Activated gamma-delta T cell treated with Interleukin-2 at 50 U/mL for 16 hours (primary cell): ENCODE results near the gene FOXN3.

ENCODE experiments used
- DNase-seq: peaks from one replicate; pipeline ENCODE4 v3.0.0-alpha.2; 2020

FOXN3 gene

DNA sequence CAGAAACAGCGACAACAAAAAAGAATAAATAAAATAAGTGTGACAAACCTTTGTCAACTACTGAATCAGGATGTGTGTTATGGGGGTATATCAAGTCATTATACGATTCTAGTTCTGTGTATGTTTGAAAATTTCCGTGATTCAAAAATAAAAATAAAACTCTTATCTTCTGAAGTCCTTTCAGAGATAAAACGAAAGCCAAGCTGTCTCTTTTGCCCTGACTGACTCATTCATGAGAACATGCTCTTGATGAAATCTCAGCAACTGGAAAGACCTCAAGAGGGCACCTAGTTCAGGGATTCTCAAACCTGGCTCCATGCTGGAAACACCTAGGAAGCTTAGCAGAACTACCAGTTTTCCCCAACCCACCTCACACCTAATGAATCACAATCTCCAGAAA is 9.2 kb downstream of the FOXN3 start:
- DNase-seq: no peak

DNA sequence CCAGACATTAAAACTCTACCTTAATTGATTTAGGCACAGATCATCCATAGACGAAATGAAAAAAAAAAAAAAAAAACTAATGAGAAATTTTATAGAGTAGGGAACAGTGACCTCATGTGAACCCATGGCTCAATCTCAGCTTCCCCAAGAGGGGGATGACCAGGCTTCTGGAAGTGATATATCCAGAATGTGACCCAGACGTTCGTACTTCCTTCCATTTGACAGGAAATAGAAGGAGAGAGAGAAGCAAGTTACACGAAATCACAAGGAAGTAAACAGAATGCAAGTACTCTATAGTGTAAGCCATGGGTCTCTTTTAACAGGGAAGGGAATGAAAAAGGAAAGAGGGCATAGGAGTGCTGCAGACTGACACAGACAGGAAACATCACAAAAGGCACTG is 10.1 kb downstream of the FOXN3 start:
- no peak for DNase-seq

DNA sequence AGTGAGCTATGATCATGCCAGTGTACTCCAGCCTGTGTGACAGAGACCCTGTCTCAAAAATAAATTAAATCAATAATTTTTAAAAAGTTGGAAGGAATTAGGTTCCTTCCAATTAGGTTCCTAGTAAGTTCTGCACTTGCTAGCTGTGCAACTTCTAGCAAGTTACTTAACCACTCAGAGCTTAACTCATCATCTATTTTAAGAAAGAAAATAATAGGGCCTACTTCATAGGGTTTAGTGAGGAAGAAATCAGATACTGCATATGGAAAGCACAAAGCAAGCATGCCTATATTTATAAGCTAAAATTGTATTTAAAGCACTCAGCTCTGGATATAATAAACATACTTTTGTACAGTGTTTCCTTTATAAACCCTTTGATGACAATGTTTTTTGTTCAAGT is 10.7 kb downstream of the FOXN3 start:
- no peak for DNase-seq

DNA sequence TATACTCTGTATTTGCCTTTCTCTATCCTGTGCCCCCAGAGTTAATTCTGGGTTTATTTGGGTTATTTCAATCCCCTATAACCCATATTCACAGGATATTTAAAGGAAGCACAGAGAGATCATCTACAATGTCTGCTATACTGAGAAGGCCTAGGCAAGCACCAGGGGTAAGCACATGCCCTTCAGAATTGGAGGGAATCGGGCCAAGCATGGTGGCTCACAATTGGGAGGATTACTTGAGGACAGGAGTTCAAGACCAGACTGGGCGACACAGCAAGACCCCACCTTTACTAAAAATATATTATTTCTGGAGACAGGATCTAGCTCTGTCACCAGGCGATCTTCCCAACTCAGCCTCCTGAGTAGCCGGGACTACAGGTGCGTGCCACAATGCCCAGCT is 11.3 kb downstream of the FOXN3 start:
- no peak for DNase-seq

DNA sequence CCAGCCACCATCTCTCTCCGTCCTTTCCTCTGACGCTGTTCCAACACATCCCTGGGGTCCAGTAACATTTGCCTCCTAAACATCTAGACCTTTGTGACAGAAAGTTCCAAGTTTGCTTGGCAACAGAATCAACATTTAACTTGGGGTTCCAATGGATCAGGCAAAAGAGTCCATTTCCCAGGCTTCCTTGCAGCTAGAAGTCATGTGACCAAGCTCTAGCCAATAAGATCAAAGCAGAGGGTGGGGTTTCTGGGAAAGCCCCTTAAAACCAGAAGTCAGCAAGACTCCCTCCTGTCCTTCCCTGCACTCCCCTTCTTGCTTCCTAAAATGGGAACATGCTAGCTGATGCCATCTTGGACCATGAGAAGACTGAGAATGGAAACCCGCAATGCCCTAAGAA is 14.7 kb downstream of the FOXN3 start:
- no peak for DNase-seq

DNA sequence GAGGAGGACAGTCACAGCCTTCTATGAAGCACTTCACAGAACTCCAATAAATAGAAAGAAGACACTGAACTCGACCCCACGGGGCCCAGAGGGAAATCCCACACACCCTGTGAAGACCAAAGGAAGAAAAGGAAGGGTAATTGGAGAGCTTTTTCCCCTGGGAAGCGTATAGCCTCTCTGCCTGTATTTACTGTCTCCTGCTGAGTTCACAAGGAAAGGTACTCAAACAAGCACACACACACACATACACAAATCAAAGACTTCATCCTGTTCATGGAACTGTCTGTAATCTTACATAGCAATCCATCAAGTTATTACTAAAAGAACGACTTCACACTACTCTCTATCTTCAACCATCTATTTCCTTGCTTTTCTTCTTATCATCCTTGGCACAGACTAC is 15.3 kb downstream of the FOXN3 start:
- no peak for DNase-seq

DNA sequence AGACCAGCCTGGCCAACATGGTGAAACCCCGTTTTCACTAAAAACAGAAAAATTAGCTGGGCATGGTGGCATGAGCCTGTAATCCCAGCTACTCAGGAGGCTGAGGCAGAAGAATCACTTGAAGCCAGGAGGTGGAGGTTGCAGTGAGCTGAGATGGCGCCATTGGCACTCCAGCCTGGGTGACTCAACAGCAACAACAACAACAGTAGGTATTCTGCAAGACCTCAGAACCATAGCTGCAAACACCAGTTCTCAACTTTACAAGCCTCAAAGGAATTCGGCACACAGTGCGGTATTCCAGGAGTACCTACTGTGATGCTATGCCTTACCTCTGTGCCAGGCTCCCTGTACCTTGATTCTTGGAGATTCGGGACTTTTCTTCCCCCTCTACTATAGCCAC is 15.8 kb downstream of the FOXN3 start:
- no peak for DNase-seq

DNA sequence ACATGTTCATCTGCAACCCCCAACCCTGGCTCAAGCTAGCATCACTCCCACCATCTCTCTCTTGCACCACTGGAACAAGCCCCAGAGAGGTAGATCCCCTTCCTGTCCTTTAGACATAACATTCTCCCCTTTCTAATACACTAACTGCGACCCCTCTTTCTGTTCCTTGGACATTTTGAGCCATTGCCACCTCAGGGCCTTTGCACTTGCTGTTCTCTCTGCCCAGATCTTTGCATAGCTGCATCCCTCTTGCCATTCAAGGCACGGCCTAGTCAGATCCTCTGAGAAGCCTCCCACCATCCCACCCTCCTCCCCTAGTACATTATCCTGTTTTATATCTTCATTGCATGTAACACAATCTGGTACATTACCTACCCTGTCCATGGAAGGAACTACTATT is 16.5 kb downstream of the FOXN3 start:
- no peak for DNase-seq

DNA sequence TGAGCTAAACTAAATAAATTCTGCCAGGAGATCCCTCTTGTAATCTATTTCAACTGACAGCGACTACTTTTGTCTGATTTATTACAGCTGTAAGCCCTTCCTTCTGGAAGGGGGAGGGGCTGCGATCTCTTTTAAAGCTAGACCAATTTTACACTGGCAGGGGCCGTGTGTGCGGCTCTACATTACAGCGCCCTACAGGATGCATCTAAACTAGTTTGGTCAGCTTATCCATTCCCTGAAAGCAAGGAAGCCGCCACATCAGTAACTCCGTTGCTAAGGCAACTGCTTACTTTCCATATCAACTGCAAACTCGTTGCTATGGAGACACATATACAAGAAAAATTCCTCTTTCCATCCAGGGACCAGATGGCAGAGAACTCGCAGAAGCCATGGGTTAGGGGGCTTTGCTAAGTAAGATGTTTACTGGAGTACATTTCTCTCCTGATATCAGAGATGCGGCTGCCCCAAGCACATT is 17.4 kb downstream of the FOXN3 start:
- no peak for DNase-seq

DNA sequence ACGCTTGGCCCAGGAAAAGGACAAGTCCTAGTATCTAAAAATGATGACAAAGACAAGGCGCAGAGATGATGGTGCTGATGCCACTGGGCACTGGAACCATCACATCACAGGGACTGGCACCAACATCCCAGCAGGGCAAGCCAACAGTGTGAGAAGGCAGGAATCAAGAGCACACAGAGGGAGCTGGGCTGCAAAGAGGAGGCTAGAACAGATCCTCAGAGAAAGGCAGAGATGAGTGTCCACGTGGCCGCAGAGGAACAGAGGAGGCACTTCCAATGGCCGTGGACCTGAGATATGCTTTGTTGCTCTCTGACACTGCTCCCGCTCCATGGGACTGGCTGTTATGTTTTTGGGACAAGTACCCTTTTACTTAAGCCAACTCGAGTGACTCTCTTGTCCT is 17.9 kb downstream of the FOXN3 start:
- no peak for DNase-seq

DNA sequence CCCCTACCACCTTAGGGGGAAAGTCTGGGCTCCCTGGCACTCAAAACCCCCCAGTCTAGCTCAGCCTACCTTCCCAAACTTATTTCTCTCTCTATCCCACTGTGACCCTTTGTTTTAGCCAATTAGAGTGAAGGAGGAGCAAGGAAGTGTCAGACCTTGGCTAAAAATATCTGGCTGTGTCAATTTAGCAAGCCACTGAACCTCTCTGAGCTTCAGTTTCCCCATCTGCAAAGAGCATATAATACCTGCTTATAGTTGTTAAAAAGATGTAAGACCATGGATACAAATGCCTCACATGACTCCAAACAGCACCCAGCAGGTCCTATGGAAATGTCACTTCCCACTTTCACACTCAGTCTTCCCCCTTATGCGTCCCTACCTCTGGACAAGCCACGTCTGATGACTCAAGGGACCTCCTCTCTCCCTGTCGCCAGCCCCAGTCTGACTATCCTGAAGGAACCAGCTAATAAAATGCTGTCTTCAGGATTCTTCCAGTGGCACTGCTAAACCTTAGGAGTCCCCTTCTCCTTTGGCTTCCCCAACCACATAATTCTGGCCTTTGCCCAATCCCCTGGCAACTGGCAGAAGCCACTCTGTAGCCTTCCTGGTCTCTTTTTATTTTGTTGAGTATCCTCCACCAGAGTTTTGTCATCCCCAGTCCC is 19.3 kb downstream of the FOXN3 start:
- DNase-seq: no peak

DNA sequence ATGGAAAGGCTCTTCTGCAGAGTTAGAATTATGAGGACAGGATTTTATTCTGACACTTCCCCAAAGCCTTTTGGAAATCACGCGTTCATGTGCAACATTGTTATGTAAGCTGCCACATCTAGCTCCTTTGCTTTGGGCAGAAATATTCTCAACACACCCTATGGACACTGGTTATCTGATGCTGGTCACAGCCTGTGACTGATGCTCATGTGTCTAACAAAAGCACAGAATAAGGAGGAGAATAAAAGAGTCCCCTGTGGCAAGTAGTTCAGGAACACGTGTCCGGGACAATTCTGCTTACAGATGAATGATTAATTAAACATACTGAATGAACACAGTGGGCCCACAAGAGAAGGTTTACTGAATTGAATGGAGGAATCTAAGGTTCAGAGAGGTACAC is 22.1 kb downstream of the FOXN3 start:
- no peak for DNase-seq

DNA sequence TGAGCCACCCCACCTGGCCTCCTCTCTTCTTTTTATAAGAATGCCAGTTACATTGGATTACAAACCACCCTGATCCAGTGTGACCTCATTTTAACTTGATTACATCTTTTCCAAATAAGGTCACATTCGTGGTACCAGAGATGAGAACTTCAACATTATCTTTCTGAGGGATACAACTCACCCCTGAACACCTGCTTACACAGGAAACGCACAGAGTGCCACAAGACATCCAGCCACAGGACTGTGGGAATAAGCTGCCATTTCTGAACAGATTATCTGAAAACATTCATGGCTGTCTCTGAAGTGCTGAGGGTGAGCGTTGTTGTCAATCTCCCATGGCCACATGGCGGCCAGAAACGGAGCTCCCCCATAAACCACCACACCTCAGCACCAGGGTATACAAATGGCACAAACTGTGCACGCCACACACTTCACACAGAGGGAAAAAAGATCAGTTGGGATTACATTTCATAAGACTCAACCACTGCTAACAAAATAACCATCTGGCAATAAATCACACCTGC is 23.7 kb downstream of the FOXN3 start:
- no peak for DNase-seq

DNA sequence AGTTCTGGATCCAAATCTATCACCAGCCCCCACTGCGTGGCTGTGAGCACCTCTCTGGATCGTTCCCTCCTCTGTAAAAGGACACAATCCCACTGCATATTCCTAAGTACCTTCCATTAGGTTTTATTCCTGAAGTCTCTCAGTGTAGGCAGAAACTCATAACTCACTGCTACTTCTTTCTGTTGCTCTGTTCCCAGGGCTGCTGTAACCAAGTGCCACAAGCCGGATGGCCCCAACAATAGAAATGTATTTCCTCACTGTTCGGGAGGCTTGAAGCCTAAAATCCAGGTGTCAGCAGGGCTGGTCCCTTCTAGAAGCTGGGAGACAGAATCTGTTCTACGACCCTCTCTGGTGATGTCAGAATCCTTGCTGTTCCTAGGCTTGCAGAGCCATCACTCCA is 24.9 kb downstream of the FOXN3 start:
- no peak for DNase-seq

DNA sequence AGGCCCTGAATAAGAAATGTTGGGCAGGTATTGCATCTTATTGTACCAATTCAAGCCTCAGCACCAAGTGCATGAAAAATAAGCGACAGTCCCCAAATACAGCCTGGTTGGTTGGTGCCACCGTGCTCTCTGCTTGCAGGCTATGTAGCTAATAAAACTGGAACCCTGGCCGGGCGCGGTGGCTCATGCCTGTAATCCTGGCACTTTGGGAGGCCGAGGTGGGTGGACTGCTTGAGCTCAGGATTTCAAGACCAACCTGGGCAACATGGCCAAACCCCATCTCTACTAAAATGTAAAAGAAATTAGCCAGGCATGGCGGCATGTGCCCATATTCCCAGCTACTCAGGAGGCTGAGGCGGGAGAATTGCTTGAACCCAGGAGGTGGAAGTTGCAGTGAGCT is 25.5 kb downstream of the FOXN3 start:
- DNase-seq: no peak

DNA sequence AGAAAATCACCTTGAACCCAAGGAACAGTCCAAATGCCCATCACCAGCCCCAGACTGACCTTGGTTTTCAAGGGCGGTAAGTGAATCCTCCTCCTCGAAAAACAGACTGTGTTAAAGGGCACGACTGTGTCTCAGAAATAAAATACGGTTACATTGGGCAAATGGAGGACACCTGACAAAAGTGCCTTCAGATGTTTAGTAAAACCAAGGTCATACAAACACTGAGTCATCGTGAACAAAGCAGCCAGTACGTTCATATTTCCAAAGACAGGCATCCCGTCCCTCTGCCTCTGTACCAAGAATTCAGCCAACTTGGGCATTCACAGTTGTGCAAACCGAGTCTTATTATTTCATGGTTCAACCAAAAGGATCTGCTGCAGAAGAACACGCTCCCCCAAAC is 25.9 kb downstream of the FOXN3 start:
- no peak for DNase-seq

DNA sequence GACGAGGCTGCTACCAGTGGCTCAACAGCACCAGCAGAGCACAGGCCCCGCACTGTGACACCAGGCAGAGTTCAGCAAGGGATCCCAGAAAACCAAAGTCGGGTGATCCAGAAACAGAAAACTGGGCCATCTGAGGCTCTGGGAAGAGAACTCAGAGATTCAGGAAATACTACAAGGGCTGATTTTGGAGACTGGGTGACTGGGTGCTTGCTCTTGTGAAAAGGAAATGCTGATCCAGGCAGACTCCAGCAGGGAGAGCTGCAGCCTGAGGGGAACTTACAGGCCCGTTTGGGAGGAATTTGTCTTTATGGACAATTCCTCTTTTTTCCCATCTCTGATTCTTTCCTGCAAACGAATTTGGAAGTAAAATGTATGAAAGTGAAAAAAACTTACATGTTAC is 28.2 kb downstream of the FOXN3 start:
- DNase-seq: no peak

DNA sequence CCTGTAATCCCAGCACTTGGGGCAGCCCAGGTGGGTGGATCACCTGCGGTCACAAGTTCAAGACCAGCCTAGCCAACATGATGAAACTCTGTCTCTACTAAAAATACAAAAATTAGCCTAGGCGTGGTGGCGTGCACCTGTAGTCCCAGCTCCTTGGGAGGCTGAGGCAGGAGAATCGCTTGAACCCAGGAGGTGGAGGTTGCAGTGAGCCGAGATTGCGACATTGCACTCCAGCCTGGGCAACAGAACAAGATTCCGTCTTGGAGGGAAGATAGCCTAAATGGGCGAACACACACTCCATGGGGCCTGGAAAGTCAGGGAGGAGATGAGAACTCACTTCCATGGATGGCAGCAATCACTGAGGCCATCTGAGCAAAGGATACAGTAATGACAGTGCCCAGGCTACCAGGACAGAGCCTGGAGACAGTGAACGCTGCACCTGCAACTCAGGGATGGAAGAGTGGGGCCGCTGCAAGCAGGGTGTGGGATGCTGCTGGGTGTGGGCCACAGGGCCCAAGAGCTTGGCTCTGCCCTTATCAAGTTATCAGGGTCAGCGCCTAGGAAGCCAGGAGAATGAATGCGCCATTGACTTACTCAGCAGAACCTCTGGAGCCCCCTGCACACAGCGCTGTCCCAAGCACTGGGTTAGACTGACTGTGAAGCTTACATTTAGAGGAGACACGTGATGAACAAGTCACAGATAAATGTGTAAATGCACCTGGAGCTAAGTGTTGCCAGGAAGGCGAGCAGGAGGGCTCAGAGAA is 28.9 kb downstream of the FOXN3 start:
- DNase-seq: no peak

DNA sequence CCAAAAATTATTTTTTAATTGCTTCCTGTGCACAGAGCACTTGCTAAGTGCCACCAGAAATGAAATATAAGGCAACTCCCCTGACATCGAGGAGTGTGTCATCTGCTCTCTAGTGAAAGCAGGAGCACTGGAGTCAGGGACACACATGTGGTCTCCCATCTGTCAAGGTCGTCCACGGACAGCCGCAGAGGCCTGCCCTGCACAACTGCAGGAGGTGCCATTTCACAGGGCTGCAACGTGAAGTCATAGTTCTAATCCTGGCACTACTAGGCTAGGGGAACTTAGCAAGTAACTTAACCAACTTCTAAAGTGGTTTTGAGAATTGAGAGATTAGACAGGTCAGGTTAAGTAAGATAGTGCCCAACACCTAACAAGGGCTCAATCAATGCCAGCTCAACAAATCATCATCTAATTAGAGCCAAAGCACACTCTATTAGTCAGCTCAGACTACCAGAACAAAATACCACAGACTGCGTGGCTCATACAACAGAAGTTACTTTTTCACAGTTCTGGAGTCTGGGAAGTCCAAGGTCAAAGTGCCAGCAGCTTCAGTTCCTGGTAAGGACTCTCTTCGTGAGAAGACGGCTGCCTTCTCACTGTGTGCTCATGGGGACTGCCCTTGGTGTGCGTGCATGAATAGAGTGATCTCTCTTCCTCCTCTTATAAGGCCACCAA is 30.7 kb downstream of the FOXN3 start:
- DNase-seq: no peak

DNA sequence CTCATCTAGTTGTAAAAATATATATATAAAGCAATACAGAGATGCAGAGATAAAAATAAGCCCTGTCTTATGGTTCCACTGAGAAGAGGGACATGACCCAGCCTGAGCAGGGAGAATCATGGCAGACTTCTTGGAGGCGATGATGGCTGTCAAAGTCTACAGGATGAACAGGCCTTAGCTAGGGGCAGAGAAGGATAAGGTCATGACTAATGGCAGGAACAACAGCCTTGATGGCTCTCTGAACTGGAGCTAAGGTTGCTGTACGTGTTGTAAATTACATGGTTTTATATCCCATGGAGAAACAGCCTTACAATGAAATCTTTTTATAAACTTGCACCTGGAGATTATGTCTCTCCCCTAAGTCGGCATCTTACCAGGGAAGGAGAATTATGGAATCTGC is 32.4 kb downstream of the FOXN3 start:
- DNase-seq: no peak

DNA sequence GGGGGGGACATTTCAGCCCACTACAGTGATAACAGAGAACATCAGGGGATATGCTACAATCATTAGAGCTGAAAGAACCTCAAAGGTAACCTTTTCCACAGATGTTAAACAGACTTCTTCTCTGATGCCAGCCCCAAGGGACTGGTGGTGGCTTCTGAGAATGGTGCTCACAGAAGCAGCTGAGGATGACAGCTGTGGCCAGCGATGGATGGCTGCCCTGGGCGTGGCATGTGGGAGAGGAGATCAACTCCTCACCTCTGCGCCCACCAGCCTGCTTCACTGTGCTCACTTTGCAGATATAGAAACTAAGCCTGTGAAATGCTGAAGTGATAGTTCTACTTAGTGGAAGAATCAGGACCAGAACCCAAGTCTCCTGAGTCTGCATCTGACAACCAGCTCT is 33.0 kb downstream of the FOXN3 start:
- DNase-seq: no peak

DNA sequence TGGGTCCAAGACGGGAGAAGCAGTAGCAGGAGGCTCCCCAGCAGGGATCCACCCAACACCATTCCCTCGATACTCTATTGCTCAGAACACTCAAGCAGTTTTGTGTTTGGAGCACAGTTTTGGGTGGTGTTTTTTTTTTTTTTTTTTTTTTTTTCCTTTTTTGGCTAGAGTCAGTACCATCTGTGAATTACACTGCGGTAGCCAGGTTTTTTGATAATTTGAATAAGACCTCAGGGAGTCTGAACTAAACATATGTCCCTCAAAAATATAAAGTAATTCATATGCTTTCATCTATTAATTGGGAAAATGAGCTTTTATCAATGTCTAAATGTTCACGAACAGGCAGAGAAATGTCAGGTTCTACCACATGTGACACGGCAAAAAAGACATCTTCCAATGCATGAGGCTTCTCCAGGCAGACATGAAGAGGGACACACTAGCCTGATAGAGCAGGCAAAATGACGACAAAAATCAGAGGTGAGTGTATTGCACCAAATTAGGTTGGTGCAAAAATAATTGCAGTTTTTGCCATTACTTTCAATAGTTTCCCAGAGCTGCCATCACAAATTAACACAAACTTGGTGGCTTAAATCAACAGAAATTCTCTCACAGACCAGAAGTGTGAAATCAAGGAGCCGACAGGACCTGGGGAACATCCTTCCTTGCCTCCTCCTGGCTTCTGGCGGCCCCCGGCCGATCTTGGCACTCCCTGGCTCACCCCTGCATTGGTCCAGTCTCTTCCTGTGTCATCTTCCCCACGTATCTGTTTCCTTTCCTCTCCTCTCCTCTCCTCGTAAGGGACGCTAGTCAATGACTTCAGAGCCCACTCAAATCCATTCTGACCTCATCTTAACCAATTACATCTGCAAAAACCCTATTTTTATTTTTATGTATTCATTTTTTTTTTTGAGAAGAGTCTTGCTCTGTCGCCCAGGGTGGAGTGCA is 33.9 kb downstream of the FOXN3 start:
- DNase-seq: no peak

DNA sequence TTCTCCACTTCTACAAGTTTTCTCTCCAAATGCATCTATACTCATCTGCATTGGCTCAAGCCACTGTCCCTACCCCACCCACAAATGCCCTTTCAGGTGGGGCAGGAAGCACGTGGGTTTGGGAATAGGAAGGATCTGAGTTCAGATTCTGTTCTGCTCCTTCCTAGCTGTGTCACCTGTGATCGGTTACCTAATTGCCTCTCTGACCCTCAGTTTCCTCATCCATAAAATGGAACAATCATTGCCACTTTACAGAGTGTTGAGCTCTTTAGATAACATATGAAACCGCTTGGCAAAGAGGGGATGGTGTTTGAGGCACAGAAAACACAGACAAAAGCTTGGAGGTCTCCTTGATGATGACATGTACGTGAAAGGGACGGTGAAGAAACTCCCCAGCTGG is 34.5 kb downstream of the FOXN3 start:
- no peak for DNase-seq
